HL-60 (cell line): Measurements from ENCODE around the gene AGR2.

ENCODE experiments used
- DNase-seq, 2 experiments: peaks; one replicate each; pipeline ENCODE4 v3.0.0-alpha.2; 2010 to 2020; ENCODE audit warnings: low read depth in 1 of 2, low spot score in 1 of 2
- H3K27ac ChIP-seq: fragments of 250-450 bp; sonication (Bioruptor Pico); replicated peaks from 2 replicates; pipeline ENCODE4 v1.5.1; 2020; ENCODE audit warnings: mild to moderate bottlenecking, moderate library complexity
- H3K27me3 ChIP-seq: fragments of 250-450 bp; sonication (Bioruptor Pico); 2 replicates; pipeline ENCODE4 v1.5.1; 2021; ENCODE audit warnings: mild to moderate bottlenecking, moderate library complexity; ENCODE audit not compliant: insufficient read depth, poor library complexity, severe bottlenecking
- H3K4me3 ChIP-seq: replicated peaks from 2 replicates; pipeline ENCODE4 v1.5.1; 2011; ENCODE audit warnings: mild to moderate bottlenecking, control low read depth, low read length; ENCODE audit not compliant: insufficient read depth
- CTCF ChIP-seq: IDR thresholded peaks from one replicate; pipeline ENCODE4 v1.5.1; 2011; ENCODE audit warnings: low read length, control low read depth, inconsistent platforms; ENCODE audit not compliant: insufficient read depth
- GABPA ChIP-seq: IDR thresholded peaks from 2 replicates; pipeline ENCODE4 v1.6.1; 2012; ENCODE audit warnings: low read depth
- POLR2AphosphoS5 ChIP-seq: IDR thresholded peaks from 2 replicates; pipeline ENCODE4 v1.6.1; 2012; ENCODE audit warnings: low read depth
- REST ChIP-seq: IDR thresholded peaks from 2 replicates; pipeline ENCODE4 v1.6.1; 2012; ENCODE audit warnings: low read depth; ENCODE audit not compliant: insufficient replicate concordance
- SPI1 ChIP-seq: IDR thresholded peaks from 2 replicates; pipeline ENCODE4 v1.6.1; 2012; ENCODE audit warnings: low read depth, mild to moderate bottlenecking, borderline replicate concordance

AGR2 gene

GRCh38 chr7:16838891-16839290, 34.1 kb upstream of the AGR2 start:
- DNase-seq: no peak
- no peaks in the 10 kb centered on the region for H3K27me3 ChIP-seq
- H3K4me3 ChIP-seq: no peak overlapping the region
- TF ChIP-seq REST: no peak
- TF ChIP-seq GABPA: no peak
- no peak for TF ChIP-seq POLR2AphosphoS5
- no peak for TF ChIP-seq SPI1
- no peak for TF ChIP-seq CTCF
- no peak overlapping the region for H3K27ac ChIP-seq

GRCh38 chr7:16838386-16838785, 33.6 kb upstream of the AGR2 start:
- no peaks in the 10 kb centered on the region for H3K27me3 ChIP-seq
- H3K4me3 ChIP-seq: no peak overlapping the region
- no peak overlapping the region for H3K27ac ChIP-seq
- TF ChIP-seq CTCF (no peak), REST (no peak), GABPA (no peak), POLR2AphosphoS5 (no peak), SPI1 (no peak)
- no peak for DNase-seq

- no peaks in the 10 kb centered on the region for H3K27me3 ChIP-seq
- H3K4me3 ChIP-seq: no peak overlapping the region
- no peak for DNase-seq
- TF ChIP-seq REST (no peak), SPI1 (no peak), POLR2AphosphoS5 (no peak), CTCF (no peak), GABPA (no peak)
- no peak overlapping the region for H3K27ac ChIP-seq
Observed at GRCh38 chr7:16836481-16836880, 31.7 kb upstream of the AGR2 start.
